Natural killer cell (primary cell): ENCODE data around the gene EVI5. TPM values are rescaled to one million over a fixed set of nuclear protein-coding genes. Genes with fewer than 3 reads are reported as not detected.

Experiments
- ATAC-seq, 3 donors: fragments of 150-1000 bp in 2 of 3; fragments of 200-7000 bp in 1 of 3; cut with Tn5 transposase; 1 replicate in 1 of 3; 2 replicates in 2 of 3; pipeline ENCODE4 v1.10.0; 2021; ENCODE audit warnings: mild to moderate bottlenecking in 2 of 3, moderate library complexity in 2 of 3
- DNase-seq, 2 donors: peaks; one replicate each; pipeline versions ENCODE4 v3.0.0 to v3.0.0-alpha.2; 2013 to 2021; ENCODE audit warnings: mixed read lengths in 1 of 2
- H3K27ac ChIP-seq: one replicate; pipeline ENCODE4 v1.5.1; 2013; ENCODE audit warnings: mild to moderate bottlenecking, low read length
- H3K27me3 ChIP-seq: one replicate; pipeline ENCODE4 v1.6.1; 2013; ENCODE audit warnings: low read length; ENCODE audit not compliant: control insufficient read depth, insufficient read depth
- H3K36me3 ChIP-seq: one replicate; pipeline ENCODE4 v1.6.1; 2013; ENCODE audit warnings: low read length; ENCODE audit not compliant: control insufficient read depth, insufficient read depth
- H3K4me1 ChIP-seq: one replicate; pipeline ENCODE4 v1.6.1; 2013; ENCODE audit warnings: low read length; ENCODE audit not compliant: control insufficient read depth, insufficient read depth
- H3K4me3 ChIP-seq: one replicate; pipeline ENCODE4 v1.5.1; 2013; ENCODE audit warnings: low read length
- H3K9me3 ChIP-seq: one replicate; pipeline ENCODE4 v1.6.1; 2013; ENCODE audit warnings: low read length; ENCODE audit not compliant: control insufficient read depth, insufficient read depth
- H3K27ac Mint-ChIP-seq, 2 donors: one replicate each; pipeline ENCODE4 v1.8.0; 2022; ENCODE audit warnings: mild to moderate bottlenecking in 2 of 2, mixed read lengths in 2 of 2, moderate library complexity in 1 of 2
- H3K27me3 Mint-ChIP-seq, 2 donors: one replicate each; pipeline ENCODE4 v1.8.0; 2022; ENCODE audit warnings: low read depth in 2 of 2, mixed read lengths in 2 of 2
- H3K36me3 Mint-ChIP-seq: one replicate; pipeline ENCODE4 v1.8.0; 2022; ENCODE audit warnings: mixed read lengths
- H3K4me1 Mint-ChIP-seq, 2 donors: one replicate each; pipeline ENCODE4 v1.8.0; 2022; ENCODE audit warnings: mixed read lengths in 2 of 2
- H3K4me3 Mint-ChIP-seq: one replicate; pipeline ENCODE4 v1.8.0; 2022; ENCODE audit warnings: mild to moderate bottlenecking, moderate library complexity, mixed read lengths
- H3K9me3 Mint-ChIP-seq, 2 donors: one replicate each; pipeline ENCODE4 v1.8.0; 2022; ENCODE audit warnings: mixed read lengths in 2 of 2
- WGBS: methylation state at CpG from one replicate; pipeline ENCODE4 v1.1.7; 2013; ENCODE audit warnings: missing lambda C conversion rate; ENCODE audit not compliant: insufficient coverage; 5-methylcytosine and 5-hydroxymethylcytosine counted together
- intact Hi-C: fragments of 100-400 bp; cut with micrococcal nuclease; formaldehyde crosslinking; loops from one replicate; pipeline ENCODE4 v1.14.2; 2022
- total RNA-seq, 4 donors: library from RNA; stranded (reverse); fragments of 120-200 nt in 1 of 4; gene quantifications; one replicate each; pipeline versions ENCODE4 v1.2.3 to v1.2.4, GENCODE V29; 2013 to 2022
- TF ChIP-seq, protein P1 (sequence below): fragments of 200-600 bp; IDR thresholded peaks from one replicate; pipeline ENCODE4 v1.8.0; 2022; ENCODE audit warnings: antibody characterized with exemption

The EVI5 gene
- total RNA-seq, 3 donors from 2014 or later (not counting 1 experiment from before 2014, with no cell fraction given), result 3.9 to 6.0 (median 5.5) TPM

GRCh38 chr1:92795166-92795565 is 10.3 kb upstream of the EVI5 start:
- no CpG with 5 or more reads among the region's 4 CpGs for WGBS
- peaks cover 43 to 56% of the 10 kb centered on the region in 2 donors for H3K27me3 Mint-ChIP-seq
- no peaks in the 10 kb centered on the region for H3K9me3 ChIP-seq

DNA sequence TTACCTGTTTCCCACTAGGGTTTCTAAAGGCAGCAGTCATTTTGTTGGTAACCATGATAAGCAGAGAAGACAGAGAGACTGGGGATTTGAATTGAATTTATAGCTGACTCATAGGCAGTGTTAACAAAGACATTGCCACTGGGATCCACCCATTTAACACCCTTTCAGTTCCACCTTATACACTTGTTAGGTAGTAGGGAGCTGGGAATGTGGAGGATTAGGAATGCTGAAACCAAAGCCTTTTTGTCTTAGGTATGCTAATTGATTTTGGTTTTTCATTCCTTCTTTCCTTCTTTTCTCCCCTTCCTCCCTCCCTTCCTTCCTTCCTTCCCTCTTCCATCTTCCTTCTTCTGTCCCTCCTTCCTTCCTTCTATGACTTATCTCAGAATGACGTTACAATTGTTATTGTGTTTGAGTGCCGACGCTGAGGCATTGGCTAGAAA is 7.5 kb upstream of the EVI5 start:
- H3K9me3 Mint-ChIP-seq, result no peaks in the 10 kb centered on the region
- H3K36me3 Mint-ChIP-seq, result no peaks in the 10 kb centered on the region

More at GRCh38 chr1:92795166-92795565, 10.3 kb upstream of the EVI5 start:
- Mint-ChIP-seq H3K9me3 (no peaks in the 10 kb centered on the region), H3K36me3 (no peaks in the 10 kb centered on the region), H3K4me1 (no peaks in the 10 kb centered on the region), H3K4me3 (no peak overlapping the region), H3K27ac (no peak overlapping the region)
- intact Hi-C loops, result no loop called here
- TF ChIP-seq, protein P1, sequence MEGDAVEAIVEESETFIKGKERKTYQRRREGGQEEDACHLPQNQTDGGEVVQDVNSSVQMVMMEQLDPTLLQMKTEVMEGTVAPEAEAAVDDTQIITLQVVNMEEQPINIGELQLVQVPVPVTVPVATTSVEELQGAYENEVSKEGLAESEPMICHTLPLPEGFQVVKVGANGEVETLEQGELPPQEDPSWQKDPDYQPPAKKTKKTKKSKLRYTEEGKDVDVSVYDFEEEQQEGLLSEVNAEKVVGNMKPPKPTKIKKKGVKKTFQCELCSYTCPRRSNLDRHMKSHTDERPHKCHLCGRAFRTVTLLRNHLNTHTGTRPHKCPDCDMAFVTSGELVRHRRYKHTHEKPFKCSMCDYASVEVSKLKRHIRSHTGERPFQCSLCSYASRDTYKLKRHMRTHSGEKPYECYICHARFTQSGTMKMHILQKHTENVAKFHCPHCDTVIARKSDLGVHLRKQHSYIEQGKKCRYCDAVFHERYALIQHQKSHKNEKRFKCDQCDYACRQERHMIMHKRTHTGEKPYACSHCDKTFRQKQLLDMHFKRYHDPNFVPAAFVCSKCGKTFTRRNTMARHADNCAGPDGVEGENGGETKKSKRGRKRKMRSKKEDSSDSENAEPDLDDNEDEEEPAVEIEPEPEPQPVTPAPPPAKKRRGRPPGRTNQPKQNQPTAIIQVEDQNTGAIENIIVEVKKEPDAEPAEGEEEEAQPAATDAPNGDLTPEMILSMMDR, result no peak
- DNase-seq, result no peak
- H3K27me3 ChIP-seq, result no peaks in the 10 kb centered on the region
- no peak for ATAC-seq
- H3K4me1 ChIP-seq, result no peaks in the 10 kb centered on the region
- H3K4me3 ChIP-seq, result no peak overlapping the region
- no peak overlapping the region for H3K27ac ChIP-seq
- no peaks in the 10 kb centered on the region for H3K36me3 ChIP-seq

GRCh38 chr1:92791487-92792066 is 6.7 kb upstream of the EVI5 start:
- ATAC-seq (no peak), DNase-seq (no peak)
- intact Hi-C loops, result no loop called here
- Histone ChIP-seq H3K27me3 (peaks cover 2% of the 10 kb centered on the region), H3K36me3 (no peaks in the 10 kb centered on the region), H3K9me3 (no peaks in the 10 kb centered on the region), H3K27ac (no peak overlapping the region), H3K4me3 (no peak overlapping the region), H3K4me1 (no peaks in the 10 kb centered on the region)
- H3K4me3 Mint-ChIP-seq, result no peak overlapping the region
- H3K27me3 Mint-ChIP-seq, result peaks cover 45 to 49% of the 10 kb centered on the region in 2 donors
- no peak overlapping the region for H3K27ac Mint-ChIP-seq
- H3K36me3 Mint-ChIP-seq, result no peaks in the 10 kb centered on the region
- 76% methylated on average over 4 of the region's 7 CpGs for WGBS
- H3K4me1 Mint-ChIP-seq, result peaks cover 0 to 3% of the 10 kb centered on the region in 2 donors
- TF ChIP-seq, protein P1, result no peak
- no peaks in the 10 kb centered on the region for H3K9me3 Mint-ChIP-seq

More for the DNA sequence above, 7.5 kb upstream of the EVI5 start:
- intact Hi-C loops, result no loop called here
- Histone ChIP-seq H3K9me3 (no peaks in the 10 kb centered on the region), H3K27ac (no peak overlapping the region), H3K36me3 (no peaks in the 10 kb centered on the region), H3K27me3 (peaks cover 2% of the 10 kb centered on the region), H3K4me1 (no peaks in the 10 kb centered on the region), H3K4me3 (no peak overlapping the region)
- Mint-ChIP-seq H3K27ac (no peak overlapping the region), H3K4me3 (no peak overlapping the region), H3K4me1 (no peaks in the 10 kb centered on the region), H3K27me3 (peaks cover 45 to 49% of the 10 kb centered on the region in 2 donors)
- no peak for ATAC-seq
- no peak for DNase-seq
- WGBS, result no CpG with 5 or more reads among the region's 3 CpGs
- TF ChIP-seq, protein P1, result no peak

DNA sequence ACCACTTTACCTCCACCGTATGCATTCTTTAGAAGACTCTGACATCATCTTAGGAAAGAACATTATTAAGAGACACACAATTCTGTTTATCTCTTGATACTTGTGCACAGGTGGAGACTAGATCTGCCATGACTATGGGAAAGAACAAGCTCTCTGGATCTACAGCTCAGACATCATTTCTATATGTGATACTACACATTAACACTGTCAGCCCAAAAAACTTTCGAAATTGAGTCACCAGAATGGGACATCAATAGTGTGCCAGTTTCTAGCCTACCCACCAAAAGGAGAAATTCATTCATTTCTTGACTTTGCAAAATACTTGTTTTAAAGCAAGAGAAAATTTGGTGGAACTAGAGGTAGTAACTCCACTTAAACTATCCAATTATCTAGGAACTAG is 6.0 kb upstream of the EVI5 start:
- TF ChIP-seq, protein P1, result no peak
- WGBS, result 86% methylated on average over 1 of the region's 2 CpGs
- H3K9me3 Mint-ChIP-seq, result no peaks in the 10 kb centered on the region
- no peak overlapping the region for H3K27ac Mint-ChIP-seq
- intact Hi-C loops, result no loop called here
- no peaks in the 10 kb centered on the region for H3K9me3 ChIP-seq
- peaks cover 0 to 6% of the 10 kb centered on the region in 2 donors for H3K4me1 Mint-ChIP-seq
- no peak overlapping the region for H3K27ac ChIP-seq
- H3K36me3 Mint-ChIP-seq, result no peaks in the 10 kb centered on the region
- peaks cover under 1% of the 10 kb centered on the region for H3K4me1 ChIP-seq
- H3K4me3 Mint-ChIP-seq, result no peak overlapping the region
- DNase-seq (no peak), ATAC-seq (no peak)
- no peak overlapping the region for H3K4me3 ChIP-seq
- H3K36me3 ChIP-seq, result no peaks in the 10 kb centered on the region
- peaks cover 2% of the 10 kb centered on the region for H3K27me3 ChIP-seq
- H3K27me3 Mint-ChIP-seq, result peaks cover 48 to 52% of the 10 kb centered on the region in 2 donors
